ENCODE measurements around the gene RIOK3.
"Not testable (repeated sequence)": the region's sequence is repeated elsewhere in the genome, so short reads cannot be mapped to it uniquely, and the experiment has no call there.

RIOK3 gene

GRCh38 chr18:23468753-23469459 is 15.8 kb downstream of the RIOK3 start:
- no peak overlapping the region for H3K4me3 ChIP-seq (ENCODE audit: low read length in 2 of 2)
- H3K27ac ChIP-seq (ENCODE audit: low read depth in 2 of 2, low read length in 2 of 2), result no peak overlapping the region
- H3K36me3 ChIP-seq (ENCODE audit: control insufficient read depth in 2 of 2, insufficient read depth in 2 of 2, low read length in 2 of 2), result peaks cover 60 to 77% of the 10 kb centered on the region in 2 donors

DNA sequence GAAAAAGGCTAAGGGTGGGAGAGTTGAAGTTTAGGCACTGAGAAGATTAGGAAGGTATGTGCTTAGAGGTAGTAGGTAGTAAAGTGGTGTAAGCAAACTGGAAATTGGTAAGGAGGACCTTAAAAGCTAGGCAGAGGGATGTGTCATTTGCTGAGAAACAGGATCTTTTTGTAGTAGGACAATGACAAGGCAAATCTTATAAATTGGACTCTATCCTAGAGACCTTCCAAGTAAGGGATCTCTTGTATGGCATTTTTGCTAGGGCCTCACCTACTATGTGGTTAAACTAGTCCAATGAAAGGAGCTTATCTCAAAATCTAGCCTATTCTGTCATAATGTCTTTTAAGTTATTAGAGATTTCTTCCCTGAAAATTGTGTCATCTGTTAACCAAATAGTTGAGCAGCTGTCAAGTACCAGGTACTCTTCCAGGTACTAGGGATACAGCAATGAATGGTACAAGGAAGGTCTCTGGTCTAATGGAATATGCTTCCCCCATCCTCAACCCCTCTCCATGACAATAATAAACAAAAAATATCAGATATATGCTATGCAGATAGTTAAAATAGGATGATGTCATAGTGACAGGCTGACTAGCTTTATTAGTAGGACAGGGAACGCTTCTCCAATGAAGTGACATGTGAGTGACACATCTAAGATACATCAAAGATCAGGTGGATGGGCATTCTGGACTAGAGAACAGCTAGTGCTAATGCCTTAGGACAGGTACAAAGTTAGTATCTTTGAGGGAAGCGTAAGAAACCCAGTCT is 17.7 kb downstream of the RIOK3 start:
- Histone ChIP-seq H3K4me1 (ENCODE audit: control insufficient read depth in 2 of 2, insufficient read depth in 2 of 2, low read length in 2 of 2) (no peaks in the 10 kb centered on the region), H3K9me3 (ENCODE audit: control insufficient read depth in 2 of 2, low read length in 2 of 2) (no peaks in the 10 kb centered on the region), H3K9ac (ENCODE audit: low read depth in 1 of 2, low read length in 2 of 2) (no peak overlapping the region), H3K4me3 (ENCODE audit: low read length in 2 of 2) (no peak overlapping the region), H3K27ac (ENCODE audit: low read depth in 2 of 2, low read length in 2 of 2) (no peak overlapping the region), H3K27me3 (ENCODE audit: control insufficient read depth in 2 of 2, insufficient read depth in 2 of 2, low read length in 2 of 2) (no peaks in the 10 kb centered on the region), H3K36me3 (ENCODE audit: control insufficient read depth in 2 of 2, insufficient read depth in 2 of 2, low read length in 2 of 2) (peaks cover 62 to 73% of the 10 kb centered on the region in 2 donors)

More at GRCh38 chr18:23468753-23469459, 15.8 kb downstream of the RIOK3 start:
- H3K9ac ChIP-seq (ENCODE audit: low read depth in 1 of 2, low read length in 2 of 2), result no peak overlapping the region
- no peaks in the 10 kb centered on the region for H3K9me3 ChIP-seq (ENCODE audit: control insufficient read depth in 2 of 2, low read length in 2 of 2)
- H3K27me3 ChIP-seq (ENCODE audit: control insufficient read depth in 2 of 2, insufficient read depth in 2 of 2, low read length in 2 of 2), result no peaks in the 10 kb centered on the region
- H3K4me1 ChIP-seq (ENCODE audit: control insufficient read depth in 2 of 2, insufficient read depth in 2 of 2, low read length in 2 of 2), result no peaks in the 10 kb centered on the region

DNA sequence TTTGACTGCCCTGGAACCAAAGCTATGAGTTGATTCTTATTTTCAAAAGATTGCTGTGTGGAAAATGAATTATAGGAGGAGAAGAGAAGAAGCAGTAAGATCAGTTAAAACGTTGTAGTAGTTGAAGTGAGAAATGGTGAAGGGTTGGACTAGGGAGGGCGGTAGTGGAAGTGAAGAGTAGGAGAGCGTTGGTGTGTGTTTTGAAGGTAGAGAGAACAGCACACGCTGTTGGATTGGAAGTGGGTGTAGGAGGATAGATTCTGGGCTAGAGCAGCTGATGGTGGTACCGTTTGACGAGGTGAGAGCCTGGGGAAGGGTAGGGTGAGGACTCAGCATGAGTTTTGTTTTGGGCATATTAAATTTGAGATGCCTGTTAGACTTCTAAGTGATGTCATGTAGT is 18.4 kb downstream of the RIOK3 start:
- Histone ChIP-seq H3K27ac (ENCODE audit: low read depth in 2 of 2, low read length in 2 of 2) (no peak overlapping the region), H3K9me3 (ENCODE audit: control insufficient read depth in 2 of 2, low read length in 2 of 2) (no peaks in the 10 kb centered on the region), H3K27me3 (ENCODE audit: control insufficient read depth in 2 of 2, insufficient read depth in 2 of 2, low read length in 2 of 2) (no peaks in the 10 kb centered on the region), H3K36me3 (ENCODE audit: control insufficient read depth in 2 of 2, insufficient read depth in 2 of 2, low read length in 2 of 2) (peaks cover 61 to 72% of the 10 kb centered on the region in 2 donors), H3K4me3 (ENCODE audit: low read length in 2 of 2) (no peak overlapping the region), H3K4me1 (ENCODE audit: control insufficient read depth in 2 of 2, insufficient read depth in 2 of 2, low read length in 2 of 2) (no peaks in the 10 kb centered on the region), H3K9ac (ENCODE audit: low read depth in 1 of 2, low read length in 2 of 2) (no peak overlapping the region)

- H3K27ac ChIP-seq (ENCODE audit: low read depth in 2 of 2, low read length in 2 of 2), result no peak overlapping the region
- H3K36me3 ChIP-seq (ENCODE audit: control insufficient read depth in 2 of 2, insufficient read depth in 2 of 2, low read length in 2 of 2), result peaks cover 46 to 53% of the 10 kb centered on the region in 2 donors
- no peaks in the 10 kb centered on the region for H3K9me3 ChIP-seq (ENCODE audit: control insufficient read depth in 2 of 2, low read length in 2 of 2)
- H3K4me1 ChIP-seq (ENCODE audit: control insufficient read depth in 2 of 2, insufficient read depth in 2 of 2, low read length in 2 of 2), result no peaks in the 10 kb centered on the region
- no peaks in the 10 kb centered on the region for H3K27me3 ChIP-seq (ENCODE audit: control insufficient read depth in 2 of 2, insufficient read depth in 2 of 2, low read length in 2 of 2)
- H3K4me3 ChIP-seq (ENCODE audit: low read length in 2 of 2), result no peak overlapping the region
- no peak overlapping the region for H3K9ac ChIP-seq (ENCODE audit: low read depth in 1 of 2, low read length in 2 of 2)
Measured at GRCh38 chr18:23479829-23480505, 26.9 kb downstream of the RIOK3 start.

DNA sequence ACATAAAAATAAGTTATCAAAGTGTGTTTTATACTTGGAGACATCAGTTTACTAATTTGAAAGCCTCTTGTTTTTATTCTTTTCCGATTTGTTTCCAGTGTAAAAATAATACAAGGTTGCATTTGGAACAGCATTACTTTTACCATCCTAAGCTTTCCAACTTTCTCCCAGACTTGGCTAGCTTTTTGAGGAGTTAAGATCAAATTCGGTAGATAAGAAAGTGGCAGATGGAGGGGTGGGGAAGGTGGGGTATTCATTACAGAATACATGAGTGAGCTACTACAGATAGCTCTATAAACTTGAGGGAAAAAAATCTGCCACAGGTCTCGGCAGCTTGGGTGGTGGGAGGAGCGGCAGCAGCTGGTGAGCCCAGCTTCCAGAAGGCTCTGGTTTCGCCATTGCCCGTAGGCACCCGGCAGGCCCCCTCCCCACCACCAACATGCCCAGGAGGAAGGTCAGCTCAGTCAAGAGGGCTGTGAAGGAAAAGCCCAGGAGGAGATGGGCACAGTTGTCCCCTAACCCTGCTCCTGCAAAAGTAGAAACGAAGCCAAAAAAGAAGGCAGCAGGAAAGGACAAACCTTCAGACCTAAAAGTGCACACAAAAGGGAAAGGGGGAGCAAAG is 31.6 kb downstream of the RIOK3 start:
- H3K9ac ChIP-seq (ENCODE audit: low read depth in 1 of 2, low read length in 2 of 2), result no peak overlapping the region
- H3K27me3 ChIP-seq (ENCODE audit: control insufficient read depth in 2 of 2, insufficient read depth in 2 of 2, low read length in 2 of 2), result no peaks in the 10 kb centered on the region
- H3K27ac ChIP-seq (ENCODE audit: low read depth in 2 of 2, low read length in 2 of 2), result no peak overlapping the region
- H3K9me3 ChIP-seq (ENCODE audit: control insufficient read depth in 2 of 2, low read length in 2 of 2), result no peaks in the 10 kb centered on the region
- peaks cover 0 to 5% of the 10 kb centered on the region in 2 donors for H3K4me1 ChIP-seq (ENCODE audit: control insufficient read depth in 2 of 2, insufficient read depth in 2 of 2, low read length in 2 of 2)
- no peak overlapping the region for H3K4me3 ChIP-seq (ENCODE audit: low read length in 2 of 2)
- peaks cover 17 to 21% of the 10 kb centered on the region in 2 donors for H3K36me3 ChIP-seq (ENCODE audit: control insufficient read depth in 2 of 2, insufficient read depth in 2 of 2, low read length in 2 of 2)

DNA sequence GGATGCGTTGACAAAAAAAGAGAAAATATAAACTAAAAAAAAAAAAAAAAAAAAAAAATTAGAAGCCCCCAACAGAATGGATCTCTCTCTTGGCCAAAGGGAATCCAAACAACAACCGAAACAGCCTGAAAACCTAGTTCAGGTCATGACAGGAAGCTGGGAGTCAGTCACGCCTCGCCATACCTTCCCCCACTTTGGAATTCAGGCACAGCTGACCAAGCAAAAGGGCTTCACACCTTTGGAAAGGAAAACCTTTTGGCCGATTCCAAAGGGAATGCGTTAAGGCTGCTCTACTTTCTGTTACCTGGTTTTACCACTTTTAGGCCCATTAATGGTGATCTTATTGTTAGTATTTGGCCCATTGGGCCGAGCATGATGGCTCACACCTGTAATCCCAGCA is 32.3 kb downstream of the RIOK3 start:
- no peaks in the 10 kb centered on the region for H3K9me3 ChIP-seq (ENCODE audit: control insufficient read depth in 2 of 2, low read length in 2 of 2)
- no peak overlapping the region for H3K9ac ChIP-seq (ENCODE audit: low read depth in 1 of 2, low read length in 2 of 2)
- H3K4me1 ChIP-seq (ENCODE audit: control insufficient read depth in 2 of 2, insufficient read depth in 2 of 2, low read length in 2 of 2), result peaks cover 0 to 5% of the 10 kb centered on the region in 2 donors
- no peaks in the 10 kb centered on the region for H3K27me3 ChIP-seq (ENCODE audit: control insufficient read depth in 2 of 2, insufficient read depth in 2 of 2, low read length in 2 of 2)
- peaks cover 10 to 14% of the 10 kb centered on the region in 2 donors for H3K36me3 ChIP-seq (ENCODE audit: control insufficient read depth in 2 of 2, insufficient read depth in 2 of 2, low read length in 2 of 2)
- no peak overlapping the region for H3K27ac ChIP-seq (ENCODE audit: low read depth in 2 of 2, low read length in 2 of 2)
- H3K4me3 ChIP-seq (ENCODE audit: low read length in 2 of 2), result no peak overlapping the region

GRCh38 chr18:23487738-23488570 is 34.9 kb downstream of the RIOK3 start:
- H3K9ac ChIP-seq (ENCODE audit: low read depth in 1 of 2, low read length in 2 of 2), result peak overlapping the region in 1 of 2 donors; percentile 63
- no peaks in the 10 kb centered on the region for H3K9me3 ChIP-seq (ENCODE audit: control insufficient read depth in 2 of 2, low read length in 2 of 2)
- peak overlapping the region in 1 of 2 donors; percentile 62 for H3K4me3 ChIP-seq (ENCODE audit: low read length in 2 of 2)
- peaks cover 0 to 5% of the 10 kb centered on the region in 2 donors for H3K36me3 ChIP-seq (ENCODE audit: control insufficient read depth in 2 of 2, insufficient read depth in 2 of 2, low read length in 2 of 2)
- no peaks in the 10 kb centered on the region for H3K27me3 ChIP-seq (ENCODE audit: control insufficient read depth in 2 of 2, insufficient read depth in 2 of 2, low read length in 2 of 2)
- H3K27ac ChIP-seq (ENCODE audit: low read depth in 2 of 2, low read length in 2 of 2), result peak overlapping the region in 1 of 2 donors; percentile 74
- H3K4me1 ChIP-seq (ENCODE audit: control insufficient read depth in 2 of 2, insufficient read depth in 2 of 2, low read length in 2 of 2), result peaks cover 0 to 5% of the 10 kb centered on the region in 2 donors

GRCh38 chr18:23489586-23489985 is 36.5 kb downstream of the RIOK3 start:
- H3K27ac ChIP-seq (ENCODE audit: low read depth in 2 of 2, low read length in 2 of 2); H3K9me3 ChIP-seq (ENCODE audit: control insufficient read depth in 2 of 2, low read length in 2 of 2); H3K4me1 ChIP-seq (ENCODE audit: control insufficient read depth in 2 of 2, insufficient read depth in 2 of 2, low read length in 2 of 2); H3K36me3 ChIP-seq (ENCODE audit: control insufficient read depth in 2 of 2, insufficient read depth in 2 of 2, low read length in 2 of 2); H3K27me3 ChIP-seq (ENCODE audit: control insufficient read depth in 2 of 2, insufficient read depth in 2 of 2, low read length in 2 of 2); H3K4me3 ChIP-seq (ENCODE audit: low read length in 2 of 2); H3K9ac ChIP-seq (ENCODE audit: low read depth in 1 of 2, low read length in 2 of 2): not testable (repeated sequence)

- no peaks in the 10 kb centered on the region for H3K27me3 ChIP-seq (ENCODE audit: control insufficient read depth in 2 of 2, insufficient read depth in 2 of 2, low read length in 2 of 2)
- H3K4me1 ChIP-seq (ENCODE audit: control insufficient read depth in 2 of 2, insufficient read depth in 2 of 2, low read length in 2 of 2), result no peaks in the 10 kb centered on the region
- H3K9ac ChIP-seq (ENCODE audit: low read depth in 1 of 2, low read length in 2 of 2), result no peak overlapping the region
- H3K4me3 ChIP-seq (ENCODE audit: low read length in 2 of 2), result no peak overlapping the region
- H3K27ac ChIP-seq (ENCODE audit: low read depth in 2 of 2, low read length in 2 of 2), result no peak overlapping the region
- H3K9me3 ChIP-seq (ENCODE audit: control insufficient read depth in 2 of 2, low read length in 2 of 2), result no peaks in the 10 kb centered on the region
- H3K36me3 ChIP-seq (ENCODE audit: control insufficient read depth in 2 of 2, insufficient read depth in 2 of 2, low read length in 2 of 2), result no peaks in the 10 kb centered on the region
Measured at GRCh38 chr18:23493654-23494053, 40.6 kb downstream of the RIOK3 start.

All from mucosa of rectum (tissue), 2 donors.